ENCODE data around the gene AP1S1.

The AP1S1 gene

DNA sequence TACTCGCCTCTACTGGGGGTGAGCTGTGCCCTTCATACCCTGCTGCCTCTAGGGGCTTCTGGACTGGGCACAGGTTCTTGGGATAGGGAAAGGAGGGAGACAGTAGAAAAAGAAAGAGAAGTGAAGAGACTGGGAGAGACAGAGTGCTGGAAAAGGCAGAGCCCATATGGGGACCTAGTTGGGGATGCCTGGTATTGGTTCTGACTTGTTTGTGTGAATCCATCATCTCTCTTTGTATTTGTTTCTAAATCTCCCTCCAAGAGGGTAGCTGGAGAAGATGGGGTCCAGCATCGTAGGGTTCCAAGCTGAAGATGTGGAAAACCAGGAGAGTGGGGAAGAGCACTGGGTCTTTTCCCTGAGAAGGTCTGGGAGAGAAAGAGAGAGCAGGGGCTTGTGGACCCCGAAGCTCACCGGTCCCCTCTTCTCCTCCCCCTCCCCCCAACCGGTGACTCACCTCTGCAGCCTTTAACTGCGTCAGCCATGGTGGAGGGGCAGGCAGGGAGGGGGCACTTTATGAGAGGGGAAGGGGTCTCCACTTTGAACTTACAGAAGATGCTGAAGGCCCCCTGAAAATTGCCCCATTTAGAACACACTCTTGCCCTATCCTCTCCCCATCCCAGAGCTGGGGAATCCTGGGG lies 14.3 kb downstream of the AP1S1 start:
- Histone ChIP-seq H3K27me3 (ENCODE audit: insufficient read depth, poor library complexity, severe bottlenecking) (peaks cover 81% of the 10 kb centered on the region), H3K27ac (replicated peaks) (no peak overlapping the region), H3K4me3 (replicated peaks; ENCODE audit: insufficient read depth, low read length) (no peak overlapping the region)
- DNase-seq (ENCODE audit: low read depth in 1 of 2, low spot score in 1 of 2) = no peak
- TF ChIP-seq CTCF (IDR thresholded peaks at IDR 0.05; ENCODE audit: insufficient read depth, low read length) (no peak), SPI1 (IDR thresholded peaks at IDR 0.05; ENCODE audit: borderline replicate concordance, low read depth) (no peak), GABPA (IDR thresholded peaks at IDR 0.05; ENCODE audit: low read depth) (no peak), POLR2AphosphoS5 (IDR thresholded peaks at IDR 0.05; ENCODE audit: low read depth) (no peak)
- TF ChIP-seq, protein P1, sequence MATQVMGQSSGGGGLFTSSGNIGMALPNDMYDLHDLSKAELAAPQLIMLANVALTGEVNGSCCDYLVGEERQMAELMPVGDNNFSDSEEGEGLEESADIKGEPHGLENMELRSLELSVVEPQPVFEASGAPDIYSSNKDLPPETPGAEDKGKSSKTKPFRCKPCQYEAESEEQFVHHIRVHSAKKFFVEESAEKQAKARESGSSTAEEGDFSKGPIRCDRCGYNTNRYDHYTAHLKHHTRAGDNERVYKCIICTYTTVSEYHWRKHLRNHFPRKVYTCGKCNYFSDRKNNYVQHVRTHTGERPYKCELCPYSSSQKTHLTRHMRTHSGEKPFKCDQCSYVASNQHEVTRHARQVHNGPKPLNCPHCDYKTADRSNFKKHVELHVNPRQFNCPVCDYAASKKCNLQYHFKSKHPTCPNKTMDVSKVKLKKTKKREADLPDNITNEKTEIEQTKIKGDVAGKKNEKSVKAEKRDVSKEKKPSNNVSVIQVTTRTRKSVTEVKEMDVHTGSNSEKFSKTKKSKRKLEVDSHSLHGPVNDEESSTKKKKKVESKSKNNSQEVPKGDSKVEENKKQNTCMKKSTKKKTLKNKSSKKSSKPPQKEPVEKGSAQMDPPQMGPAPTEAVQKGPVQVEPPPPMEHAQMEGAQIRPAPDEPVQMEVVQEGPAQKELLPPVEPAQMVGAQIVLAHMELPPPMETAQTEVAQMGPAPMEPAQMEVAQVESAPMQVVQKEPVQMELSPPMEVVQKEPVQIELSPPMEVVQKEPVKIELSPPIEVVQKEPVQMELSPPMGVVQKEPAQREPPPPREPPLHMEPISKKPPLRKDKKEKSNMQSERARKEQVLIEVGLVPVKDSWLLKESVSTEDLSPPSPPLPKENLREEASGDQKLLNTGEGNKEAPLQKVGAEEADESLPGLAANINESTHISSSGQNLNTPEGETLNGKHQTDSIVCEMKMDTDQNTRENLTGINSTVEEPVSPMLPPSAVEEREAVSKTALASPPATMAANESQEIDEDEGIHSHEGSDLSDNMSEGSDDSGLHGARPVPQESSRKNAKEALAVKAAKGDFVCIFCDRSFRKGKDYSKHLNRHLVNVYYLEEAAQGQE (IDR thresholded peaks at IDR 0.05; ENCODE audit: insufficient replicate concordance, low read depth) = no peak

GRCh38 chr7:101169110-101169837 lies 15.0 kb downstream of the AP1S1 start:
- Histone ChIP-seq H3K27ac (replicated peaks) (no peak overlapping the region), H3K27me3 (ENCODE audit: insufficient read depth, poor library complexity, severe bottlenecking) (peaks cover 83% of the 10 kb centered on the region), H3K4me3 (replicated peaks; ENCODE audit: insufficient read depth, low read length) (no peak overlapping the region)
- no peak for DNase-seq (ENCODE audit: low read depth in 1 of 2, low spot score in 1 of 2)
- TF ChIP-seq SPI1 (IDR thresholded peaks at IDR 0.05; ENCODE audit: borderline replicate concordance, low read depth) (no peak), GABPA (IDR thresholded peaks at IDR 0.05; ENCODE audit: low read depth) (no peak)

GRCh38 chr7:101169838-101170551 lies 15.7 kb downstream of the AP1S1 start:
- no peak for TF ChIP-seq SPI1 (IDR thresholded peaks at IDR 0.05; ENCODE audit: borderline replicate concordance, low read depth)
- peak; percentile 85 for TF ChIP-seq CTCF (IDR thresholded peaks at IDR 0.05; ENCODE audit: insufficient read depth, low read length)
- Histone ChIP-seq H3K27me3 (ENCODE audit: insufficient read depth, poor library complexity, severe bottlenecking) (peaks cover 84% of the 10 kb centered on the region), H3K4me3 (replicated peaks; ENCODE audit: insufficient read depth, low read length) (no peak overlapping the region), H3K27ac (replicated peaks) (no peak overlapping the region)
- peak in 1 of 2 experiments; percentile 60 for DNase-seq (ENCODE audit: low read depth in 1 of 2, low spot score in 1 of 2)

DNA sequence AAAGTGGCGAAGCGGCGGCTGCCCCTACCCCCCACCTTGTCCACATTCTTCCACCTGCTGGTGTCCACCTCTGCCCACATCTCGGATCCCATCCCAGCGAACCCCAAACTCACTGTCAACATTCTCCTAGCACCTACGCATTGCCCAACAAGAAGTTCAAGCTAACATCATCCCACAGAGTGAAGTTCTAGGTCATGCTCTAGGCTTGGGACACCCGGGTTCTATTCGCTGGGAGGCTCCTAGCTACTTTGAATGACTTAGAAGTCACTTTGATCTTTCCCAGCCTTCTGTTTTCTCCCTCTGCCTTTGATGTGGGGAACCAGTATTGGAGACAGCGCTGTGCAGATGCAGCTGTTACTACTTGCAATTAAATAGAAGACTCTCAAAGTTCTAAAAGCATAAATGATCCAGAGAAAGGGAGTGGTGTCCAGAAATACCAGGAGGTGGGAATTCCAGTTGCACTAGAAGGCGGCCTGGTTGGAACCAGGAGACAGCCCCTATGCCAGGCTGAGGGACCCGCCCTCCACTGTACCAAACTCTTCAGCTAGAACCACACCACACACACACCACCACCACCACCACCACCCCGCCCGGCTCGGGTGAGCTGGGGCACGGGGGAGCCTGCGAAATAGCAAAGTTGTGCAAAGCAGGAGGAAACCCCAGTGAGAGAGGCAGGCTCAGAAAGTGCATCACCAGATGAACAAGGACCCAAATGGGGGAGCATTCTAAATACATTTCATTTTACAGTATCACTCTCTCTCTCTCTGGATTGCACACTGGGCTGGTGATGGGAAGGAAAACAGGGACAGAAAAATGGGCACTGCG lies 16.6 kb downstream of the AP1S1 start:
- TF ChIP-seq SPI1 (IDR thresholded peaks at IDR 0.05; ENCODE audit: borderline replicate concordance, low read depth) = no peak
- TF ChIP-seq, protein P1 (IDR thresholded peaks at IDR 0.05; ENCODE audit: insufficient replicate concordance, low read depth) = no peak
- no peak for TF ChIP-seq GABPA (IDR thresholded peaks at IDR 0.05; ENCODE audit: low read depth)
- no peak for TF ChIP-seq POLR2AphosphoS5 (IDR thresholded peaks at IDR 0.05; ENCODE audit: low read depth)
- TF ChIP-seq CTCF (IDR thresholded peaks at IDR 0.05; ENCODE audit: insufficient read depth, low read length) = no peak
- peaks cover 83% of the 10 kb centered on the region for H3K27me3 ChIP-seq (ENCODE audit: insufficient read depth, poor library complexity, severe bottlenecking)
- no peak overlapping the region for H3K27ac ChIP-seq (replicated peaks)
- DNase-seq (ENCODE audit: low read depth in 1 of 2, low spot score in 1 of 2) = peak in 1 of 2 experiments; percentile 52
- no peak overlapping the region for H3K4me3 ChIP-seq (replicated peaks; ENCODE audit: insufficient read depth, low read length)

Data from HL-60 (cell line).